ENCODE measurements around the gene PRLHR.

PRLHR gene

DNA sequence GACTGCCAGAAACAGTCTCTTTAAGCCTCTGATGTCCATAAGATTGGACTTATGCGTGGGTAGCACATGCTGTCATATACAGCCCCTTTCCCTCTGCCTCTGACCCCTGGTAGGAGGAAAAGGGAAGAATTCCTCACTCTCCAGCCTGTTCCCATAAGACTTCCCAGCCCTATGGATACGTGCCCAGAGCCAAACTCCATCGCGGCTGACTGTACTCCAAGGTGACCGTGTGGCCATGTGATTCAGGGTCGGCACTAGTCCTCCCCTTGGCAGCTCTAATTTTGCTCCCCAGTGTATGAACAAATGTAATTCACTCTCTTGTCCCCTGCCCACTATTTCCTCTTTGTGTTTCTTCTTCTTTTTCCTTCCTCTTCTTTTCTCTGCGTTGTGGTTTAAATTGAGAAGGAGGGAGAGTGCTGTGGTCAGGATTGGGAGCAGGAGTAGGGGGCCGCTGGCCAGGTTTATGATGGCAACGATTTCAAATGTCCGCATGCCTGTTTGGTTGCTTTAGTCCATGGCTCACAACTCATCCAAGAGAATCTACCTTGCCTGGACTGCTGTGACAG is 43.8 kb downstream of the PRLHR start:
- no peak for DNase-seq

DNA sequence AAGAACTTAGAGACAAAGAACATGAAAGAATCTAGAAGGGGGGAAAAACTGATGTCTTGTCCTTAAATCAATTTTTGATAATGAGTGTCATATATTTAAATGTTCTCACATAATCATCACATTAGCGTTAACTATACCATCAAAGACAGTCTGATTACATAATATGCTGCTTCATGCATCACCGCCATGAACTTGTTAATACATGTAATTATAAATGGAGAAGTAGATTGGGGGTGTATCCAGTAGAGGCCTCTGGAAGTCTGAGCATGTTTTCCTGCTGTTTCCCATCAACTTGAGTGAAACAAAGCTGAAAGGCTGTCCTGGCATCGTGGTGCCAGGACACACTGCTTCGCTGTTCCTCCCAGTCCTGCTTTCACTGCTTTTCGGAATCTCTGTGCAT is 48.2 kb downstream of the PRLHR start:
- DNase-seq: no peak

DNA sequence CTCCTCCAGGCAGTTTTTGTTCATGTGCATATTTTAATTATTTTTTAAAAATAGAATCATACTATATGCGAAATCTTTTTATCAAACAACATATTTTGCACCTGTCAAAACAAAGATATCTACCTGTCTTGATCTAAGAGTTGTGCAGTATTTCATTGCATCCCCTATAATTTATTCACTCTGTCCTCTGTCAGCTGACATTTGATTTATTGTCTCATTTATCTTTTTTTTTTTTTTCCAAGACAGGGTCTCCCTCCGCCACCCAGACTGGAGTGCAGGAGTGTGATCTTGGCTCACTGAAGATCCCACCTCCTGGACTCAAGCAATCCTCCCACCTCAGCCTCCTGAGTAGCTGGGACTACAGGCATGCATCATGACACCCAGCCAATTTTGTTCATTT is 49.0 kb downstream of the PRLHR start:
- DNase-seq: no peak

DNA sequence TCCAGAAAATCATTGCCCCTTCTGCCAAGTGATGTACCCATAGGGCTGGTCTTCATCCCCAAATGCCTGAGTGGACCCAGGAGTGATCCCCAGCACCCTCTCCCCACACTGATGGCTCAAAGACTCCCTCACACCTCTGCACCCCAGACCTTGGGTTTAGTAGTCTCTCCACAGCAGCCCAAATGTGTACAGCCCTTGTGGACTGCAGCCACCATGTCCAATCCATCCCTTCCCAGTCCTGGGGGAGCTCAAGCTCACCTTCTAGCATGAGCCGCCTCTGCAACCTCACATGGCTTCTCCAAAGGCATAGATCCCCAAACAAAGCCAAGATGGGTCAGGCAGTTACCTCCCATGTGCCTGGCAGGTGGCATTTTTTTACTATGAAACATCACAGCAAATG is 50.1 kb downstream of the PRLHR start:
- no peak for DNase-seq

DNA sequence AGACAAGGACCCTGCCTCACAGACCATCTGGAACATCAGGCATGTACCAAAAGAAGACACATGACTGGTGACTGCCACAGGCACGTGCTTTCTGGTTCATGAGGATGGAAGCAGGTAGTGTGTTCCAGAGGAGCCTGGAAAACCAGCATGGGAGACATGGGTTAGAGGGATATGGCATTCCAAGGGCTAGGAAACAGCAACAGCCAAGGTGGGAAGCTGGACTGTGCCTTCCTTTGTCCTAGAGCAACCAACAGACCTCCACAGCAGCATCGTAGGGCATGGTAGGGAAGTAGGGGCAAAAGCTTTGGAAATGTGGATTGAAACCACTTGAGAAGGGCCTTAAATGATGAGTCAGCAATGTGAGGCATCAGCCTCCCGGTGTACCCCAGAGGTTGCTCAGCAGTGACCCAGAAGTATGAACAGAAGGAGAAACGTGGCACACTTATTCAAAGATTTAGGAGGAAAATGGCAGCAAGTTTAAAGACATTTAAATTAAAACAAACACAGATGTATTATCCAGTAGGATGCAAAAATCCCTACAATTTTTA is 51.0 kb downstream of the PRLHR start:
- no peak for DNase-seq

DNA sequence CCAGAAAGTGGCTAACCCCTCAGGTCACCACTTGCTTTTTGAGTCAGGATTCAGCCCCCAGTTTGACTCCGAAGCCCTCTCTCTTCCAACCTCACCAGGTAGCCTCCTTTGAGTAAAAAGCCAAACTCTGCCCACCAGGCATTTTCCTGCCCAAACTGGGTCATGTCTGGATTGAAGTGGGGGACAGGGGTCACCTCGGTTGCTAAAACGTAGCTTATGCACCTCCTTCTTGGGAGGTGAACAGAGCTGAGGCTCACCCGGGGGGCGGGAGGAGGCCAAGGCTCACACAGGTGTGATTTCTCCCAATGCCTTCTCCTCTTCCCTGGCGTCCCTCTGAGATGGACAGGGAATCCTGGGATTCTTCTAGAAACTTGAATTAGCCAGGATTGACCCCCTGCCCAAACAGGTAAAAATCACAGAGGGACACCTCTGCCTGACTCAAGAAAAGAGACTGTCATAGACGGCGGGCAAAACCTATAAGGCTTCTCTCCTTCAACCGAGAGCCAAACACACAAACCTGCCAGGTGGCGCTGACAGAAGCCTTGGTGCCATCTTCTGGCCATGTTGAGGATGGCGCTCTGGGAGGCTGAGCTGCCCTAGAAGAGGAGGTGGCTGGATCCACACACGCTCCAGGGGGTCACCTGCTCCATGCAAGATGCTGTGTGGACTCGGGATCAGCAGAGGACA is 51.6 kb downstream of the PRLHR start:
- peak; percentile 41 for DNase-seq

DNA sequence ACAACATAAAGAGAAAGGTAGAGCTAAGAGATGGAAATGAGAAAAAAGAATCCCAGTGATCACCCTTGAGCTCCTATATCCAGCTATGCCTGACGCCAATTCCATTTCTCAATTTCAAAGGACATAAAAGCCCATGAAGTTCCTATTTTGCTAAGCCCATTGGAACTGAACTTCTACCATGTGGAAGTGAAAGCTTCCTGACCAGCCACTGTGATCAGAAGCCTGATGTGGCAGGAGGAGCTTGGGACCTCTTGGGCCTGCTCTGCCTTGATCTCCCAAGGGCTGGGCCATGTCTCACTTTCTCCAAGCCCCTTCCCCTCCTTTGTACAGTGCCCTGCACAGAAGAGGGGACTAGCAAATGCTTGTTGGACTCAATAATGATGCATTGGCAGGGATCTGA is 52.7 kb downstream of the PRLHR start:
- no peak for DNase-seq

DNA sequence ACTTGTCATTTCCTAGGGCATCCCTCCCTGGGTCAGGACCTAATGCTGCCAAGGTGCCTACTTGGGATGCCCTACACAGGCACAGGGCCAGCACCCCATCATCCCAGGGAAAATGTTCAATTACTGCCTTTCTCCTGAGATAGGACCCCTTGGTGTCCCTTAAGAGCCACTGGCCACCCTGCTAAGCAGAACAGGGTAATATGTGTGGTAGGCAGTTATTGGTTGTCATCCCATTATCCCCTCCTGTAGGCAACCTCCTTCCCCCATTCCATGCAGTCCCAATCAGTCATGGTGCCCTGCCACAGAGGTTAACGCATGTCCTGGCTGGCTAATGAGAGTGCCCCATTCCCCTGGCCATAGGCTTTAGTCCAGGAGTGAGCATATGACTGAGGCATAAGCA is 53.2 kb downstream of the PRLHR start:
- DNase-seq: no peak

DNA sequence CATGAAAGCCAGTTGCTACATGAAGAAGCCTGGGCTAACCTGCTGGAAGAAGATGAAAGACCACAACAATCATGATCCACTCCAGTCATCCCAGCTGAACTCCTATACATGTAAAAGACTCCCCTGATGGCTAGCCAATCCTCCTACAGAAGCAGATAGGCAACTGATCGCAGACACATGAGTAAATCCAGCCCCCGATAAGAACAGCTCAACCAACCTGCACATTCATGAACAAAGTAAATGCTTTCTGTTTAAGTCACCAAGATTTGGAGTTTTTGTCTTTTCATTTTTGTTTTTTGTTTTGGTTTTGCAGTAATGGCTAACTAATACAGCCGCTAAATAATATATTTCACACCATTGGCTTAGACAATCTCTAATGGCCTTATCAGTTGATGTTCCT is 53.7 kb downstream of the PRLHR start:
- no peak for DNase-seq
